AG09319 (cell line): Measurements from ENCODE around the gene OPA3.
A peak's percentile ranks its signal among the peaks of the same experiment; 100 is the strongest.

ENCODE experiments used
- DNase-seq: peaks from one replicate; pipeline ENCODE4 v3.0.0-alpha.2; 2010; ENCODE audit warnings: low read depth; ENCODE audit errors: extremely low read depth
- CTCF ChIP-seq: IDR thresholded peaks from 2 replicates; pipeline ENCODE4 v1.5.1; 2011; ENCODE audit warnings: low read depth, mild to moderate bottlenecking, inconsistent platforms, low read length, moderate library complexity

The OPA3 gene

GRCh38 chr19:45595814-45596213 is 11.2 kb upstream of the OPA3 start:
- DNase-seq = no peak
- TF ChIP-seq CTCF = no peak

- no peak for TF ChIP-seq CTCF
Observed at GRCh38 chr19:45593520-45593919, 8.9 kb upstream of the OPA3 start.

GRCh38 chr19:45592366-45592765 is 7.8 kb upstream of the OPA3 start:
- no peak for TF ChIP-seq CTCF

More at GRCh38 chr19:45593520-45593919, 8.9 kb upstream of the OPA3 start:
- DNase-seq = no peak

GRCh38 chr19:45591638-45592005 is 7.0 kb upstream of the OPA3 start:
- TF ChIP-seq CTCF = no peak
- no peak for DNase-seq

More at GRCh38 chr19:45592366-45592765, 7.8 kb upstream of the OPA3 start:
- no peak for DNase-seq

GRCh38 chr19:45591004-45591637 is 6.5 kb upstream of the OPA3 start:
- TF ChIP-seq CTCF = peak; percentile 40

GRCh38 chr19:45590300-45591003 is 5.8 kb upstream of the OPA3 start:
- TF ChIP-seq CTCF = no peak
- no peak for DNase-seq

More at GRCh38 chr19:45591004-45591637, 6.5 kb upstream of the OPA3 start:
- no peak for DNase-seq

GRCh38 chr19:45589768-45590167 is 5.2 kb upstream of the OPA3 start:
- TF ChIP-seq CTCF = no peak
- DNase-seq = no peak
